Ectodermal cell (in vitro differentiated cells): Measurements from ENCODE around the gene OCRL.

Experiments used
- H3K27ac ChIP-seq: 2 replicates; pipeline ENCODE4 v1.7.0; 2013; ENCODE audit warnings: mild to moderate bottlenecking, low read depth, low read length; ENCODE audit not compliant: insufficient read depth, poor library complexity, severe bottlenecking
- H3K27me3 ChIP-seq: 2 replicates; pipeline ENCODE4 v1.7.0; 2013; ENCODE audit warnings: mild to moderate bottlenecking, low read length; ENCODE audit not compliant: insufficient read depth, control insufficient read depth, poor library complexity, severe bottlenecking
- H3K36me3 ChIP-seq: one replicate; pipeline ENCODE4 v1.7.0; 2013; ENCODE audit warnings: low read length; ENCODE audit not compliant: control insufficient read depth, insufficient read depth
- H3K4me1 ChIP-seq: one replicate; pipeline ENCODE4 v1.7.0; 2013; ENCODE audit warnings: low read length; ENCODE audit not compliant: control insufficient read depth, insufficient read depth
- H3K4me3 ChIP-seq: 2 replicates; pipeline ENCODE4 v1.7.0; 2013; ENCODE audit warnings: low read depth, low read length, control low read depth; ENCODE audit not compliant: insufficient read depth
- H3K9me3 ChIP-seq: 2 replicates; pipeline ENCODE4 v1.7.0; 2013; ENCODE audit warnings: mild to moderate bottlenecking, low read length, moderate library complexity; ENCODE audit not compliant: control insufficient read depth
- WGBS, 2 experiments: methylation state at CpG; one replicate each; pipeline ENCODE4 v1.1.7; 2013; ENCODE audit warnings: missing lambda C conversion rate in 2 of 2; 5-methylcytosine and 5-hydroxymethylcytosine counted together

The OCRL gene

DNA sequence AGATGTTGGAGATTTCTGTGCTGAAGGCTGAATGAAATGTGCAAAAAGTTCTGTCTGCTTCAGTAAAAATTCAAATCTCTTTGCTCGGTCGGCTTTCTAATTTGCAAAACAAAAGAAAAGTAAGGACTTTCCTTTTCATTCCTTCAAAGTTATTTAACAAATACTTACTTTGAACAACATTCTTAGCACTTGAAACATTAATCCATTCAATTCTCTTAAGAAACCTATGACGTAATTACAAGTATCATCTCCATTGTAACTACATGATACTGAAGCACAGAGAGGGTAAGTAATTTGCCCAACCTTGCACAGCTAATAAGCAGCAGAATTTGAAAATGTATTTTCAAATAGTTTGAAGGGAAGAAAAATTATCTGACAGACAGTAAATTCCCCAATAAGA, 23.7 kb upstream of the OCRL start:
- Histone ChIP-seq H3K27me3 (no peaks in the 10 kb centered on the region), H3K4me3 (no peak overlapping the region), H3K4me1 (no peaks in the 10 kb centered on the region), H3K27ac (no peak overlapping the region), H3K9me3 (no peaks in the 10 kb centered on the region), H3K36me3 (no peaks in the 10 kb centered on the region)
- WGBS, 2 experiments: 84 to 89% methylated on average over 3 of the region's 3 CpGs

DNA sequence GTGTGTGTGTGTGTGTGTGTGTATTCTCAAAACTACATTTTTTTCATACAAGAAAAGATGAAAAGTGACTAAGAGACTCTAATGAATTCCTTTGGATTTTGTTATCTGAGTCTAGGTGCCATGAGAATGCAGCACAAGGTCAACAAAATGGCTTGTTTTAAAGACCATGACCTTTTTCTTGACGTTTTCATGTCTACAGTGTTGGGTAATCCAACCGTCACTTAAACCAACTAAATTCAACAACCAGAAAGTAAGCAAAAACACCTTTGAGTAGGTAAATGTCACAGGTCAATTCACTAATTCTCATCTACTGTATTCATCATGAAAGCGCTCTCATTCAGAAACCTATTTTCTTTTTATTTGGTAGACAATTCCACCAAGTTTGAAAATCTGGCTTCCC, 19.9 kb upstream of the OCRL start:
- Histone ChIP-seq H3K4me1 (no peaks in the 10 kb centered on the region), H3K36me3 (no peaks in the 10 kb centered on the region), H3K4me3 (no peak overlapping the region), H3K27ac (no peak overlapping the region), H3K9me3 (no peaks in the 10 kb centered on the region), H3K27me3 (no peaks in the 10 kb centered on the region)
- WGBS, 2 experiments: 76 to 90% methylated on average over 3 of the region's 3 CpGs

DNA sequence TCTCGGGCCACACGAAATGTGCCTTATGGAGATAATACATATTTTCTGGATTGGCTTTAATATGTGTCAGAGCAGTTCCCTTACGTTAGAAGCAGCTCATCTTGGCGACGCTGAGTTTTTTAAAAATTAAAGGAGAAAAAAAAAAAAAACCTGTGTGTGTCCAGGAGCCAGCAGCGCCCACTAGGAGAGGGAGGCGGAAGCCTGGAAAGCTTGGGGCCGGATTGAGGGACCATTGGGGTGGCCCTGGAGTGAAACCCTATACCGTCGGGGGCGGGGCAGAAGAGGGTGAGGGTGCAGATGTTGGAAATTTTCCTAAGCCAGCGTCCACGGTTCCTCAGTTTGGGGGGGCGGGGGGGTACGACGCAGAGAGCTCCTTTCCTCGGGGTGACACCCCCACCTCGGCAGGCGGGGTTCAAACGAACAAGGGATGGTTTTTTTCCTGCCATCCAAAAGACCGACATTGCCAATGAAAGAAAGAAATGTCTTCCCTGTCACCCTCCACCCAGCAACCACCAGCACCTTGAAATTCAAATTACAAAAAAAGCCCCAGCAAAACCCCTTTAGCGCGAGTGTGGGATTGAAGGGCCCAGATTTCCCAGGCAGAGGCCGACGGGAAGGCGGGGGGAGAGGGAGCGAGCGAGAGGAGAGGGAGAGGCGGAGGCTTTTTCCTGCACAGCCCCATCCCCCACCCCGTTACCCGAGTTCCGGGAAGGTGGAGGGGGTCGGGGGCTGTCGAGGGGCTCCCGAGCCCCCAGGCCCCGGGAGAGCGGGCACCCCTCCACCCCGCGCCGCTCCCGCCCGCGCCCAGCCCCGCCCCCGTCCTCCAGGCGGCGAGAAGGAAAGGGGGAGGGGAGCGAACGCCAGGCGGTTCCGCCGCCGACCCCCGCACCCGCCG, 17.6 kb upstream of the OCRL start:
- Histone ChIP-seq H3K9me3 (no peaks in the 10 kb centered on the region), H3K4me3 (peak overlapping the region; percentile 71), H3K27ac (peak overlapping the region; percentile 93), H3K36me3 (no peaks in the 10 kb centered on the region), H3K4me1 (no peaks in the 10 kb centered on the region), H3K27me3 (no peaks in the 10 kb centered on the region)
- 1% methylated on average over 39 to 55 of the region's 56 CpGs for WGBS, 2 experiments

DNA sequence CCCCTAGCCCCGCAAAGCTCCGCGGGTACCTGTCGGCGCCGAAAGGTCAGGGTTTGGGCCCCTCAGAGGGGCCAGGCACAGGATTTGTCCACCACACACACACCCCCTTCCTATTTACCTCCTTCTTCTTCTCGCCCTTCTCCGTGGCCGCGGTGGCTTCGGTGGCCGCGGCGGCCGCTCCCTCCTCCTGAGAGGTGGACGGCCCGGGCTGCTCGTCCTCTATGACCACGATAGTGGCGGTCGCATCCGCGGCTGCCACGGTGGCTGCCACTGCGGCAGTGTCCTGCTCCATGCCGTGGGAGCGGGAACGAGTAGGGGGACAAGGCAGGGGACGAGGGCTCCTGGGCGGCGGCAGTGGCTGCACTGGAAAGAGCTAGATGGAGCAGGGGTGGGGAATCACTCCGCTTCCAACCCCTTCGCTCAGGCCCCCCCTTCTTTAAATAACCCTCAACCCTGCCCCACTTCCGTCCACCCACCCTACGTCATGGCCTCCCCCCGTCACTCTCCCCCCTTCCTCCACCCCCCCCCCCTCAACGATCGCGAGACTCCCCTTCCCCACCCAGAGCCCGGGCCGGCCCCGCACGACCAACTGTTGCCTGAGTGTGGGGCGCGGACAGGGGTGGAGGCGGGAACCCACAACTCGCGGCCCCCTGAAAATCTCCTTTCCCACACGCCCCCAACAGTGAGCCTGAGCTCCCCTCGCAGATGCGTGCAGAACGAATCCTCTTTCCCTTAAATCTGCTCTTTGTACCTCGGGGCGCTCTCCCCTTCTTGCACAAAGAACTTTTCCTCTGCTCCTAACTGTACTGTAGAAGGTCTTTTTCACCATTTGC, 16.8 kb upstream of the OCRL start, which contains the start of gene SMARCA1:
Gene SMARCA1 (minus strand): TSS at position 412 of the 833 bp plus-strand sequence. CDS start 120 bp downstream, at position 292.
- Histone ChIP-seq H3K27me3 (no peaks in the 10 kb centered on the region), H3K27ac (peak within 1 kb of the TSS; percentile 93), H3K4me3 (peak within 1 kb of the TSS; percentile 71), H3K4me1 (no peaks in the 10 kb centered on the region), H3K9me3 (no peaks in the 10 kb centered on the region), H3K36me3 (no peaks in the 10 kb centered on the region)
- 0% methylated on average over 42 to 48 of the region's 54 CpGs for WGBS, 2 experiments

DNA sequence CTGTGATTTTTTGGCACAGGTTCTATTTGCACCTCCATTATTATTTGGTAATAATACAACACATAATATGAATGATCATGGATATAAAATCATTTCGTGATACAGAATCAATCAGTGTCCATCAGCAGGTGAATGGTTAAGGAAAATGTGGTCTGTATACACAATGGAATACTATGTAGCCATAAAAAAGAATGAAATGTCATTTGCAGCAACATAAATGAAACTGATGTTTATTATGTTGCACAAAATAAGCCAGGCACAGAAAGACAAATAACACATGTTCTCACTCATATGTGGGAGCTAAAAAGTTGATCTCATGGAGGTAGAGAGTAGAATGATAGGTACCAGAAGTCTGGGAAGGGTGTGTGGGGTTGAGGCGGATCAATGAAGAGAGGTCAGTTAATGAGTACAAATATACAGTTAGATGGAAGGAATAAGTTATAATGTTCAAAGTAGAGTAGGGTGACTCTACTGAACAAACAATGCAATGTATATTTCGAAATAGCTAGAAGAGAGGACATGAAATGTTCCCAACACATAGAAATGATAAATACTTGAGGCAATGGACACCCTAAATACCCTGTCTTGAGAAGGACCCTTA, 15.7 kb upstream of the OCRL start:
- Histone ChIP-seq H3K9me3 (no peaks in the 10 kb centered on the region), H3K4me1 (no peaks in the 10 kb centered on the region), H3K27me3 (no peaks in the 10 kb centered on the region), H3K36me3 (no peaks in the 10 kb centered on the region), H3K4me3 (no peak overlapping the region), H3K27ac (peak overlapping the region; percentile 83)
- 97 to 100% methylated on average over 2 of the region's 3 CpGs for WGBS, 2 experiments

DNA sequence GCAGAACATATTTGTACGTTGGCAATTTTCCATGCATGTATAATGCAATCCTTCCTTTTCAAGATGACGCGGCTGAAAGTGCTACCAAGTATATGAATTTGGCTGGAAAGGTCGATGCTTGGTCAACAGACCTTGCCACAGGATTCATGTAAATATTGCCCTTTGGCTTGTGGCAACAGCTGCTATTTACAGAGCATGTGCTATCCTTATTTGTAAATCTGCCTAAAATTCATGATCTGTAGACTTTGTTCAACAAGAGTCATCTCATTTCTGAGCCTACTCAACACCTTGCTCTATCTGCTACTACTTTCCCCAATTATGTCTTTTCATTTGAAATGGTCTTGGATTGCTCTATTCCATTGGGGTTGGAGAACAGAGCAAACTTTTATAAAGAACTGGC, 14.9 kb upstream of the OCRL start:
- Histone ChIP-seq H3K9me3 (no peaks in the 10 kb centered on the region), H3K4me1 (no peaks in the 10 kb centered on the region), H3K27ac (no peak overlapping the region), H3K27me3 (no peaks in the 10 kb centered on the region), H3K36me3 (no peaks in the 10 kb centered on the region), H3K4me3 (no peak overlapping the region)
- 93 to 97% methylated on average over 4 of the region's 4 CpGs for WGBS, 2 experiments

DNA sequence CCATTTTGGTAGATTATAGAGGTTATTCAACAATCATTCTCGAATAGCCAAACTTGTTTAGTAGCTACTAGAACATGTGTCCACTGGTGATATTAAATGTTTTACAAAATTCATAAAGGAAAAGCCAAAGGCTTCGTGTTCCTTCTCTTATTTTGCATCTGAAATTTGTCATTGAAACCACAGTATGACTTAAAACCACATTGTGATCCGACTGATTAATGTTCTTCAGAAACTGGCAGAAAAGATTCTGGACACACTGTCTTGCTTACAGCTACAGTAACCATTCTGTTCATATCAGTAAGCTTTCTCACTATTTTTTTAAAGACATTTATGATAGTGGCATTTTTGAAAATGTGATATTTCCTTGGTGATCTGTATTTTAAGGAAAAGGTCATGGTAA, 14.2 kb upstream of the OCRL start:
- no peak overlapping the region for H3K4me3 ChIP-seq
- H3K9me3 ChIP-seq: no peaks in the 10 kb centered on the region
- no peaks in the 10 kb centered on the region for H3K27me3 ChIP-seq
- no peak overlapping the region for H3K27ac ChIP-seq
- WGBS, 2 experiments: 84 to 97% methylated on average over 2 to 3 of the region's 3 CpGs
- H3K36me3 ChIP-seq: no peaks in the 10 kb centered on the region
- H3K4me1 ChIP-seq: no peaks in the 10 kb centered on the region

DNA sequence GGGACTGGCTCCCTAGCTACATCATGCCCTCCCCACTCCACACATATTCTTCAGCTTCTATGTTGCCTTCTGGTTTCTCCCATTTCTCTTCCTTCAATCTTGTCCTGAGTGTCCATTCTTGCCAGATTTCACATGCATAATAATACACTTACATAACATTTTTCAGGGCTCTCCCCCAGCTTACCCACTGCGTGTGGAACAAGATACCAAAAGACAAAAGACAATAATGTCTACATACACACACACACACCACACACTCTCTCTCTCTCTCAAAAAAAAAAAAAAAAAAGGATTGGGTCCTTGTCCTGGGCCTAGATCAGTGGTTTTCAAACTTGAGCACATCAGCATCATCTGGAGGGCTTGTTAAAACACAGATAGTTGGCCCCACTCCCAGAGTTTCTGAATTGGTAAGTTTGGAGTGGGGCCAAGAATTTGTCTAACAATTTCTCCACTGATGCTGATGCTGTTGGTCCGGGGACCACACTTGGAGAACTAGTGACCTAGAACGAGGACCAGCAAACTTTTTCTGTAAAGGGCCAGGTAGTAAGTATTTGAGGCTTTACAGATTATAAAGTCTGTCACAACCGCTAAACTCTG, 10.3 kb upstream of the OCRL start:
- WGBS, 2 experiments: 89 to 93% methylated on average over 4 of the region's 4 CpGs
- no peaks in the 10 kb centered on the region for H3K36me3 ChIP-seq
- no peaks in the 10 kb centered on the region for H3K4me1 ChIP-seq
- H3K4me3 ChIP-seq: no peak overlapping the region
- no peaks in the 10 kb centered on the region for H3K27me3 ChIP-seq
- no peaks in the 10 kb centered on the region for H3K9me3 ChIP-seq
- H3K27ac ChIP-seq: no peak overlapping the region

DNA sequence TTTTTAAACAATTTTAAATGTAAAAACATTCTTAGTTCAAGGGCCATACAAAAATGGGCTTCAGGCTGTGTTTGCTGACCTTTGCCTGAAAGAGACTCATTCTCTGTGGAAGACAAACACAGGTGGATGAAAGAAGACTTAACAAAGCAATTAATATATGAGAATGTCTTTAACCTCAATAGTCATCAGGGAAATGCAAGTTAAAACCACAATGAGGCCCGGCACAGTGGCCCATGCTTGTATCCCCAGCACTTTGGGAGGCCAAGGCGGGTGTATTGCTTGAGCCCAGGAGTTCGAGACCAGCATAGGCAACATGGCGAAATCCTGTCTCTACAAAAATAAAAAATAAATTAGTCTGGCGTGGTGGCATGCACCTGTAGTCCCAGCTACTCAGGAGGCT, 9.6 kb upstream of the OCRL start:
- Histone ChIP-seq H3K27ac (no peak overlapping the region), H3K9me3 (no peaks in the 10 kb centered on the region), H3K36me3 (no peaks in the 10 kb centered on the region), H3K27me3 (no peaks in the 10 kb centered on the region), H3K4me1 (no peaks in the 10 kb centered on the region), H3K4me3 (no peak overlapping the region)
- WGBS, 2 experiments: 81 to 94% methylated on average over 5 of the region's 5 CpGs
